HCT116 (cell line): ENCODE measurements around the gene CCDC146. TPM values are rescaled to one million over a fixed set of nuclear protein-coding genes. Genes with fewer than 3 reads are reported as not detected.
A peak's percentile ranks its signal among the peaks of the same experiment; 100 is the strongest.

Experiments
- ATAC-seq: fragments of 200-7000 bp; cut with Tn5 transposase; 2 replicates; pipeline ENCODE4 v1.9.1; 2020; ENCODE audit warnings: mild to moderate bottlenecking, moderate library complexity
- BruUV-seq: library from RNA; stranded (reverse); fragments of 400-500 nt; replicated peaks from 2 replicates; lab custom pipeline; 2021; lab: Mats Ljungman, UMichigan
- CTCF ChIA-PET: fragments of 300-600 bp; sonication (Branson Sonifier 250); formaldehyde crosslinking; loops from one replicate; lab custom pipeline; 2021; ENCODE audit warnings: antibody characterized with exemption; lab: Charles Lee
- POLR2A ChIA-PET: fragments of 300-600, 350-600 bp; sonication (Branson Sonifier 250); formaldehyde crosslinking; loops from one replicate; lab custom pipeline; 2021; ENCODE audit warnings: antibody characterized with exemption; lab: Charles Lee
- RAD21 ChIA-PET, 2 experiments: fragments of 300-600 bp; sonication (Branson Sonifier 250); formaldehyde crosslinking; loops; one replicate each; lab custom pipeline; 2023; ENCODE audit warnings: low total read pairs in 2 of 2; ENCODE audit not compliant: uncharacterized antibody in 2 of 2, unreplicated experiment in 2 of 2, low non-redundant PET in 1 of 2; lab: Charles Lee
- DNase-seq: peaks from one replicate; pipeline ENCODE4 v3.0.0-alpha.2; 2010; ENCODE audit warnings: low read depth, low spot score
- H2AFZ ChIP-seq: fragments of 200-600 bp; shearing (Covaris generic), sonication (generic); 2 replicates; pipeline ENCODE4 v1.6.1; 2017; ENCODE audit warnings: low read depth, mixed run types, mixed read lengths, antibody characterized with exemption, low read length; ENCODE audit not compliant: poor library complexity, severe bottlenecking
- H3K27ac ChIP-seq: 2 replicates; pipeline ENCODE4 v1.5.1; 2012; ENCODE audit warnings: low read depth, low read length
- H3K27me3 ChIP-seq: fragments of 200-600 bp; sonication (generic); 2 replicates; pipeline ENCODE4 v1.6.1; 2016; ENCODE audit warnings: mixed run types, low read length, mixed read lengths; ENCODE audit not compliant: insufficient read depth
- H3K36me3 ChIP-seq, 2 experiments: fragments of 200-500 bp in 1 of 2; fragments of 200-600 bp in 1 of 2; sonication (Bioruptor generic) in 1 of 2; sonication (generic) in 1 of 2; 2 replicates each; pipeline versions ENCODE4 v1.5.1 to v1.6.1; 2014 to 2016; ENCODE audit warnings: low read length in 2 of 2, inconsistent platforms in 1 of 2, mixed read lengths in 1 of 2, mixed run types in 1 of 2; ENCODE audit not compliant: insufficient read depth in 2 of 2, control insufficient read depth in 1 of 2
- H3K4me1 ChIP-seq, 2 experiments: fragments of 200-600 bp in 1 of 2; sonication (generic) in 1 of 2; 2 replicates each; pipeline versions ENCODE4 v1.5.1 to v1.6.1; 2012 to 2017; ENCODE audit warnings: low read length in 2 of 2, inconsistent platforms in 1 of 2, mild to moderate bottlenecking in 1 of 2, mixed read lengths in 1 of 2, mixed run types in 1 of 2, moderate library complexity in 1 of 2; ENCODE audit not compliant: insufficient read depth in 2 of 2, control insufficient read depth in 1 of 2
- H3K4me2 ChIP-seq: fragments of 200-600 bp; sonication (generic); 2 replicates; pipeline ENCODE4 v1.6.1; 2017; ENCODE audit warnings: mixed run types, low read length, mixed read lengths
- H3K4me3 ChIP-seq, 2 experiments: fragments of 200-600 bp in 1 of 2; sonication (generic) in 1 of 2; replicated peaks in 1 of 2; 2 replicates each; pipeline ENCODE4 v1.5.1; 2011 to 2016; ENCODE audit warnings: low read length in 2 of 2, control low read depth in 1 of 2, low read depth in 1 of 2, mild to moderate bottlenecking in 1 of 2, mixed read lengths in 1 of 2, mixed run types in 1 of 2
- H3K79me2 ChIP-seq: fragments of 200-600 bp; sonication (generic); 2 replicates; pipeline ENCODE4 v1.6.1; 2017; ENCODE audit warnings: mild to moderate bottlenecking, mixed run types, low read length, moderate library complexity, mixed read lengths; ENCODE audit not compliant: insufficient read depth
- H3K9ac ChIP-seq: fragments of 200-600 bp; sonication (generic); 2 replicates; pipeline ENCODE4 v1.6.1; 2016; ENCODE audit warnings: low read length, mixed read lengths
- H3K9me2 ChIP-seq: fragments of 200-600 bp; sonication (generic), shearing (Covaris generic); 2 replicates; pipeline ENCODE4 v1.6.1; 2017; ENCODE audit warnings: mixed run types, mild to moderate bottlenecking, moderate library complexity; ENCODE audit not compliant: insufficient read depth
- H3K9me3 ChIP-seq, 2 experiments: fragments of 200-500 bp in 1 of 2; fragments of 200-600 bp in 1 of 2; sonication (Bioruptor generic) in 1 of 2; sonication (generic) in 1 of 2; 2 replicates each; pipeline ENCODE4 v1.6.1; 2014 to 2017; ENCODE audit warnings: low read length in 2 of 2, mixed read lengths in 2 of 2, inconsistent platforms in 1 of 2, low read depth in 1 of 2, mild to moderate bottlenecking in 1 of 2, mixed run types in 1 of 2, moderate library complexity in 1 of 2; ENCODE audit not compliant: control insufficient read depth in 1 of 2, insufficient read depth in 1 of 2
- H4K20me1 ChIP-seq: fragments of 200-600 bp; sonication (generic), shearing (Covaris generic); 2 replicates; pipeline ENCODE4 v1.6.1; 2017; ENCODE audit warnings: mixed run types, mild to moderate bottlenecking, moderate library complexity; ENCODE audit not compliant: insufficient read depth
- CEBPB ChIP-seq: IDR thresholded peaks from 2 replicates; pipeline ENCODE4 v1.6.1; 2012; ENCODE audit warnings: low read depth
- ELF1 ChIP-seq: IDR thresholded peaks from 2 replicates; pipeline ENCODE4 v1.6.1; 2012; ENCODE audit warnings: low read depth, borderline replicate concordance
- FOSL1 ChIP-seq: IDR thresholded peaks from 2 replicates; pipeline ENCODE4 v1.6.1; 2012; ENCODE audit warnings: low read depth
- POLR2A ChIP-seq: IDR thresholded peaks from 2 replicates; pipeline ENCODE4 v1.7.0; 2011; ENCODE audit warnings: borderline replicate concordance; ENCODE audit not compliant: insufficient read depth, insufficient read length; ENCODE audit errors: extremely low read depth
- POLR2AphosphoS5 ChIP-seq: IDR thresholded peaks from 2 replicates; pipeline ENCODE4 v1.6.1; 2011; ENCODE audit warnings: mild to moderate bottlenecking, low read depth, low read length, moderate library complexity
- RAD21 ChIP-seq: IDR thresholded peaks from 2 replicates; pipeline ENCODE4 v1.6.1; 2012; ENCODE audit warnings: low read depth, mild to moderate bottlenecking
- REST ChIP-seq: IDR thresholded peaks from 2 replicates; pipeline ENCODE4 v1.6.1; 2012; ENCODE audit warnings: low read depth
- SIN3A ChIP-seq: IDR thresholded peaks from 2 replicates; pipeline ENCODE4 v1.6.1; 2012; ENCODE audit warnings: low read depth
- SP1 ChIP-seq: IDR thresholded peaks from 2 replicates; pipeline ENCODE4 v1.6.1; 2012; ENCODE audit warnings: low read depth
- SRF ChIP-seq: IDR thresholded peaks from 2 replicates; pipeline ENCODE4 v1.6.1; 2012; ENCODE audit warnings: low read depth
- YY1 ChIP-seq: IDR thresholded peaks from 2 replicates; pipeline ENCODE4 v1.6.1; 2011; ENCODE audit warnings: low read length, low read depth, moderate library complexity, mild to moderate bottlenecking; ENCODE audit not compliant: insufficient replicate concordance; ENCODE audit errors: extremely low read depth
- intact Hi-C: fragments of 100-400 bp; cut with micrococcal nuclease; formaldehyde crosslinking; loops from 2 replicates; pipeline ENCODE4 v1.10.0; 2022
- total RNA-seq: library from RNA; stranded (reverse); gene quantifications from one replicate; pipeline ENCODE4 v1.2.1, GENCODE V29; 2021; ENCODE audit not compliant: unreplicated experiment
- TF ChIP-seq, protein P1 (sequence below): IDR thresholded peaks from 2 replicates; pipeline ENCODE4 v1.6.1; 2011; ENCODE audit warnings: mild to moderate bottlenecking, low read length, moderate library complexity; ENCODE audit not compliant: insufficient replicate concordance; ENCODE audit errors: extremely low read depth

Gene CCDC146
- total RNA-seq, 1 experiment from 2014 or later: 6.3 TPM

DNA sequence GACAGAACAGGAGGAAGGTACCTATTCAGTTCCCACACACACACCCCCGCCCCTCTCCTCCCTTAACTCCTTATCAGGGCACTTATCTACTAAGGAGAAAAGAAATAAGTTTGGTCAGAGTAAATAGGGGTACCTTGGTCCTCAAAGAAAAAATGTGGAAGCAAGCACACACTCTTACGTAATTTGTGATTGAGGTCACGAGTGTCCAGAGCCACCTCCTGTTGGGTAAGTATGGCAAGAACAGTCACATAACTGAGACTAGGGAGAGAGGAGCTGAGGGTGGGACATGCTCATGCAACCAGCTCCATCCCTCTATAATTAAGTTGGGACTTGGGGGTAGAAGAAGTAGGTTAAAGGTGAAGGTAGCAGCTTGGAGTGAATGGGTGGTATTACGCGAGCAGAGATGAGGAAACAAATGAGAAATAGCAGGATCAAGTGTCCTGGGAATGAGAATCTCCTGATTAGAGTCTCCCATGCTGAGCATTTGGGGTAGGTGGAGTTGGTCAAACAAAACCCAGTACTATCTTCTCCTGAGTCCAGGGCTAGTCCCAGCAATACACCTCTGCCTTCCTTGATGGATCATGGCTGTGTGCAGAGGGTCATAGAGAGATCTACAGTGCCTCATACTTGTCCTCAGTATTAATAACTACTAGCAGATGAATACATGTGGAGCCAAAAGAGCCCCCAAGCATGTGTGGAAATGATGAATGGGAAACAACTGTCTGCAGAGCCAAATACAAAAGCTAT, 216.6 kb downstream of the CCDC146 start:
- no peak overlapping the region for H3K4me3 ChIP-seq
- ATAC-seq: no peak
- POLR2A ChIA-PET: no interaction called here

DNA sequence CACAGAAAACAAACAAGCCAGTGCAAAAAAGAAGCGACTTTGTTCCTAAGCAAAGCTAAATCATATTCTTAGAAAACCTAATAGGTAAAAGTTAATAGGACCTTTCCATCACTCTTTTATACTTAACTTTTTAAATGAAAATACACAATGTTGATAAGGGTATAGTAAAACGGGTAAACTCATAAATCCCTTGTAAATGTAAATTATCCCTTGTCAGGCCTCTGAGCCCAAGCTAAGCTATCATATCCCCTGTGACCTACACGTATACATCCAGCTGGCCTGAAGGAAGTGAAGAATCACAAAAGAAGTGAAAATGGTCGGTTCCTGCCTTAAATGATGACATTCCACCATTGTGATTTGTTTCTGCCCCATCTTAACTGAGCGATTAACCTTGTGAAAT, 217.3 kb downstream of the CCDC146 start:
- Histone ChIP-seq H3K27ac (no peak overlapping the region), H3K27me3 (no peaks in the 10 kb centered on the region)
- TF ChIP-seq ELF1: no peak
- TF ChIP-seq SP1: no peak
- no peak for TF ChIP-seq CEBPB
- no peak for TF ChIP-seq RAD21
- no peak for TF ChIP-seq SRF
- no peak for TF ChIP-seq REST
- TF ChIP-seq, protein P1, sequence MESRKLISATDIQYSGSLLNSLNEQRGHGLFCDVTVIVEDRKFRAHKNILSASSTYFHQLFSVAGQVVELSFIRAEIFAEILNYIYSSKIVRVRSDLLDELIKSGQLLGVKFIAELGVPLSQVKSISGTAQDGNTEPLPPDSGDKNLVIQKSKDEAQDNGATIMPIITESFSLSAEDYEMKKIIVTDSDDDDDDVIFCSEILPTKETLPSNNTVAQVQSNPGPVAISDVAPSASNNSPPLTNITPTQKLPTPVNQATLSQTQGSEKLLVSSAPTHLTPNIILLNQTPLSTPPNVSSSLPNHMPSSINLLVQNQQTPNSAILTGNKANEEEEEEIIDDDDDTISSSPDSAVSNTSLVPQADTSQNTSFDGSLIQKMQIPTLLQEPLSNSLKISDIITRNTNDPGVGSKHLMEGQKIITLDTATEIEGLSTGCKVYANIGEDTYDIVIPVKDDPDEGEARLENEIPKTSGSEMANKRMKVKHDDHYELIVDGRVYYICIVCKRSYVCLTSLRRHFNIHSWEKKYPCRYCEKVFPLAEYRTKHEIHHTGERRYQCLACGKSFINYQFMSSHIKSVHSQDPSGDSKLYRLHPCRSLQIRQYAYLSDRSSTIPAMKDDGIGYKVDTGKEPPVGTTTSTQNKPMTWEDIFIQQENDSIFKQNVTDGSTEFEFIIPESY: no peak
- TF ChIP-seq YY1: no peak
- no peak for TF ChIP-seq POLR2AphosphoS5
- no peak for TF ChIP-seq SIN3A
- TF ChIP-seq POLR2A: no peak
- TF ChIP-seq, all 23 proteins: peak for 0
- intact Hi-C loops: no loop called here
- H3K9me3 ChIP-seq: no peaks in the 10 kb centered on the region
- DNase-seq: no peak
- H3K36me3 ChIP-seq: no peaks in the 10 kb centered on the region
- no peak overlapping the region for H3K4me3 ChIP-seq
- POLR2A ChIA-PET: no interaction called here
- no peak for ATAC-seq
- no peaks in the 10 kb centered on the region for H3K9me2 ChIP-seq
- no peaks in the 10 kb centered on the region for H3K4me1 ChIP-seq
- H3K79me2 ChIP-seq: no peaks in the 10 kb centered on the region
- H2AFZ ChIP-seq: no peak overlapping the region
- no TSS peak for BruUV-seq
- no peak overlapping the region for H3K4me2 ChIP-seq
- RAD21 ChIA-PET: no interaction called here
- H3K9ac ChIP-seq: no peak overlapping the region
- CTCF ChIA-PET: no interaction called here
- no peaks in the 10 kb centered on the region for H4K20me1 ChIP-seq

More for the DNA sequence above, 216.6 kb downstream of the CCDC146 start:
- TF ChIP-seq FOSL1: no peak
- TF ChIP-seq CEBPB: peak; percentile 47; the same call in 1 of the 2 replicates
- BruUV-seq: no TSS peak
- Histone ChIP-seq H3K9me2 (no peaks in the 10 kb centered on the region), H3K79me2 (no peaks in the 10 kb centered on the region), H3K9me3 (no peaks in the 10 kb centered on the region), H3K27me3 (no peaks in the 10 kb centered on the region), H3K36me3 (no peaks in the 10 kb centered on the region), H2AFZ (no peak overlapping the region), H3K4me2 (no peak overlapping the region), H3K4me1 (no peaks in the 10 kb centered on the region), H3K9ac (no peak overlapping the region), H3K27ac (no peak overlapping the region), H4K20me1 (no peaks in the 10 kb centered on the region)
- intact Hi-C loops: no loop called here
- RAD21 ChIA-PET: no interaction called here
- CTCF ChIA-PET: no interaction called here
- DNase-seq: no peak
